GM23338 (cell line): ENCODE data around the gene RASSF7. TPM values are rescaled to one million over a fixed set of nuclear protein-coding genes. Genes with fewer than 3 reads are reported as not detected.
"Not testable (repeated sequence)": the region's sequence is repeated elsewhere in the genome, so short reads cannot be mapped to it uniquely, and the experiment has no call there.

ENCODE experiments used
- ATAC-seq: fragments of 200-7000 bp; cut with Tn5 transposase; 3 replicates; pipeline ENCODE4 v1.9.1; 2020
- DNase-seq: peaks from one replicate; pipeline ENCODE4 v3.0.0-alpha.2; 2015; ENCODE audit warnings: low spot score
- H2AFZ ChIP-seq: fragments of 200-600 bp; sonication (generic); 2 replicates; pipeline ENCODE4 v1.8.0; 2016; ENCODE audit warnings: antibody characterized with exemption, mild to moderate bottlenecking, moderate library complexity
- H3F3A ChIP-seq: fragments of 200-600 bp; sonication (generic); replicated peaks from 2 replicates; pipeline ENCODE4 v1.8.0; 2017; ENCODE audit warnings: antibody characterized with exemption, mixed run types, low read depth
- H3K27ac ChIP-seq: fragments of 200-600 bp; sonication (generic); 2 replicates; pipeline ENCODE4 v1.6.1; 2016; ENCODE audit warnings: low read depth
- H3K27me3 ChIP-seq: fragments of 200-600 bp; sonication (generic); 2 replicates; pipeline ENCODE4 v1.8.0; 2016; ENCODE audit warnings: mild to moderate bottlenecking, mixed run types, moderate library complexity; ENCODE audit not compliant: insufficient read depth
- H3K36me3 ChIP-seq: fragments of 200-600 bp; sonication (generic); 2 replicates; pipeline ENCODE4 v1.8.0; 2016; ENCODE audit warnings: mild to moderate bottlenecking; ENCODE audit not compliant: insufficient read depth
- H3K4me1 ChIP-seq: fragments of 200-600 bp; sonication (generic); 2 replicates; pipeline ENCODE4 v1.8.0; 2016; ENCODE audit warnings: mild to moderate bottlenecking, moderate library complexity; ENCODE audit not compliant: insufficient read depth
- H3K4me2 ChIP-seq: fragments of 200-600 bp; sonication (generic); 2 replicates; pipeline ENCODE4 v1.7.1; 2017; ENCODE audit warnings: mixed run types
- H3K4me3 ChIP-seq: fragments of 200-600 bp; sonication (generic); 2 replicates; pipeline ENCODE4 v1.6.1; 2016; ENCODE audit warnings: mixed run types
- H3K79me2 ChIP-seq: fragments of 200-600 bp; sonication (generic); replicated peaks from 2 replicates; pipeline ENCODE4 v1.8.0; 2017; ENCODE audit warnings: mild to moderate bottlenecking; ENCODE audit not compliant: insufficient read depth
- H3K9me2 ChIP-seq: fragments of 200-600 bp; sonication (generic); 2 replicates; pipeline ENCODE4 v1.8.0; 2017; ENCODE audit not compliant: insufficient read depth
- H4K20me1 ChIP-seq: fragments of 200-600 bp; sonication (generic); replicated peaks from 2 replicates; pipeline ENCODE4 v1.8.0; 2017; ENCODE audit warnings: mild to moderate bottlenecking; ENCODE audit not compliant: insufficient read depth
- H3K27ac Mint-ChIP-seq: 2 replicates; pipeline ENCODE4 v1.8.0; 2020; ENCODE audit warnings: inconsistent platforms, mild to moderate bottlenecking, moderate library complexity, mixed read lengths
- H3K27me3 Mint-ChIP-seq: 3 replicates; pipeline ENCODE4 v1.8.0; 2022; ENCODE audit warnings: low read depth, mild to moderate bottlenecking, moderate library complexity, mixed read lengths, inconsistent platforms; ENCODE audit not compliant: insufficient read depth, poor library complexity
- H3K36me3 Mint-ChIP-seq: 3 replicates; pipeline ENCODE4 v1.8.0; 2021; ENCODE audit warnings: low read depth, mild to moderate bottlenecking, inconsistent platforms, moderate library complexity, mixed read lengths
- H3K4me1 Mint-ChIP-seq: 3 replicates; pipeline ENCODE4 v1.8.0; 2020; ENCODE audit warnings: mild to moderate bottlenecking, inconsistent platforms, mixed read lengths
- H3K4me3 Mint-ChIP-seq: 3 replicates; pipeline ENCODE4 v1.8.0; 2021; ENCODE audit warnings: moderate library complexity, mild to moderate bottlenecking, inconsistent platforms, mixed read lengths
- H3K9me3 Mint-ChIP-seq: 3 replicates; pipeline ENCODE4 v1.8.0; 2020; ENCODE audit warnings: moderate library complexity, mild to moderate bottlenecking, inconsistent platforms, mixed read lengths
- CREB1 ChIP-seq: fragments of 250-450 bp; sonication (Bioruptor Pico); IDR thresholded peaks from 2 replicates; pipeline ENCODE4 v1.5.0; 2020; ENCODE audit warnings: low read depth, mild to moderate bottlenecking, moderate library complexity
- CTCF ChIP-seq, 2 experiments: fragments of 200-600 bp in 1 of 2; sonication (generic) in 1 of 2; conservative IDR thresholded peaks; 2 replicates each; pipeline versions ENCODE4 v1.5.1 to v1.6.1; 2016 to 2017; ENCODE audit warnings: antibody characterized with exemption in 2 of 2, low read depth in 2 of 2, mild to moderate bottlenecking in 2 of 2, moderate library complexity in 1 of 2
- EZH2 ChIP-seq: fragments of 200-600 bp; sonication (generic); IDR thresholded peaks from one replicate; pipeline ENCODE4 v1.8.0; 2017; ENCODE audit warnings: antibody characterized with exemption, mild to moderate bottlenecking, low read depth; ENCODE audit not compliant: unreplicated experiment
- REST ChIP-seq: IDR thresholded peaks from one replicate; pipeline ENCODE4 v1.6.1; 2018; ENCODE audit warnings: antibody characterized with exemption; ENCODE audit not compliant: unreplicated experiment
- STAT1 ChIP-seq: IDR thresholded peaks from one replicate; pipeline ENCODE4 v1.6.1; 2016; ENCODE audit warnings: antibody characterized with exemption; ENCODE audit not compliant: unreplicated experiment
- ZNF331 ChIP-seq: fragments of 250-450 bp; sonication (Bioruptor Pico); IDR thresholded peaks from 2 replicates; pipeline ENCODE4 v1.5.0; 2020; ENCODE audit warnings: low read depth, mild to moderate bottlenecking, moderate library complexity
- polyA plus RNA-seq: library from polyadenylated mRNA; unstranded; fragments of >200 nt; fragmentation: Nextera tagmentation; extraction: Ambion mirVana; gene quantifications from 2 replicates; pipeline ENCODE4 v1.2.1, GENCODE V29; 2016
- total RNA-seq: library from RNA; depleted of rRNA; stranded (reverse); fragments of >200 nt; shearing (Covaris generic); gene quantifications from 2 replicates; pipeline ENCODE4 v1.2.3, GENCODE V29; 2014

The RASSF7 gene
- total and polyA plus RNA-seq, 2 experiments from 2014 or later: 39.6 to 64.8 TPM

- TF ChIP-seq REST (no peak), EZH2 (no peak), CTCF (conservative IDR thresholded peaks at IDR 0.05; ENCODE audit: low read depth in 2 of 2) (no peak)
Observed at GRCh38 chr11:515131-515530, 45.6 kb upstream of the RASSF7 start (continued).

- no peak overlapping the region for H3K27ac ChIP-seq
Observed at GRCh38 chr11:516400-516799, 44.4 kb upstream of the RASSF7 start.

GRCh38 chr11:516918-517685 is 43.7 kb upstream of the RASSF7 start:
- H3K27ac Mint-ChIP-seq, H3K4me3 ChIP-seq: not testable (repeated sequence)

More at GRCh38 chr11:516400-516799, 44.4 kb upstream of the RASSF7 start:
- peaks cover 42% of the 10 kb centered on the region for H3K9me3 Mint-ChIP-seq
- no peak for DNase-seq
- H3K36me3 ChIP-seq: no peaks in the 10 kb centered on the region
- no peak overlapping the region for H3K4me3 ChIP-seq
- no peak overlapping the region for H3K4me2 ChIP-seq
- no peak overlapping the region; the same call in 2 of the 3 replicates for H3K4me3 Mint-ChIP-seq
- H3K4me1 Mint-ChIP-seq: no peaks in the 10 kb centered on the region
- 0 out of 2 replicates have a peak, but pooled peaks cover 8% of the 10 kb centered on the region for H3F3A ChIP-seq
- H2AFZ ChIP-seq: no peak overlapping the region
- no peak overlapping the region for H3K27ac Mint-ChIP-seq
- H4K20me1 ChIP-seq: no peaks in the 10 kb centered on the region
- TF ChIP-seq ZNF331 (CRISPR knock-in tag) (no peak), CREB1 (CRISPR knock-in tag) (no peak), STAT1 (no peak)
- H3K27me3 ChIP-seq: no peaks in the 10 kb centered on the region
- ATAC-seq: no peak
- peaks cover 50% of the 10 kb centered on the region for H3K36me3 Mint-ChIP-seq
- H3K4me1 ChIP-seq: no peaks in the 10 kb centered on the region
- no peaks in the 10 kb centered on the region for H3K79me2 ChIP-seq
- H3K9me2 ChIP-seq: no peaks in the 10 kb centered on the region
- H3K27me3 Mint-ChIP-seq: peaks cover 8% of the 10 kb centered on the region

More at GRCh38 chr11:516918-517685, 43.7 kb upstream of the RASSF7 start:
- H2AFZ ChIP-seq, H3K36me3 ChIP-seq, H3K27me3 Mint-ChIP-seq, H4K20me1 ChIP-seq, H3K27me3 ChIP-seq, DNase-seq, H3K4me1 Mint-ChIP-seq, H3K4me1 ChIP-seq, ATAC-seq, H3K9me2 ChIP-seq, H3K4me2 ChIP-seq, H3F3A ChIP-seq, H3K4me3 Mint-ChIP-seq, H3K27ac ChIP-seq, H3K79me2 ChIP-seq: not testable (repeated sequence)
- Mint-ChIP-seq H3K36me3 (peaks cover 47% of the 10 kb centered on the region), H3K9me3 (peaks cover 42% of the 10 kb centered on the region)
